PFSK-1 (cell line): ENCODE results near the gene RREB1.

Experiments used
- FOXP2 ChIP-seq: optimal IDR thresholded peaks from 2 replicates; pipeline ENCODE3; 2011; ENCODE audit warnings: borderline replicate concordance, control low read depth, inconsistent platforms; ENCODE audit not compliant: insufficient read depth; ENCODE audit errors: extremely low read length, extremely low read depth
- POLR2AphosphoS5 ChIP-seq: IDR thresholded peaks from 2 replicates; pipeline ENCODE4 v1.6.1; 2012; ENCODE audit warnings: low read depth, mild to moderate bottlenecking, control low read depth, low read length, moderate library complexity
- REST ChIP-seq, 2 experiments: IDR thresholded peaks; 2 replicates each; pipeline versions ENCODE4 v1.6.1 to v1.8.0; 2011 to 2012; ENCODE audit warnings: low read depth in 2 of 2, low read length in 2 of 2, control low read depth in 1 of 2, inconsistent platforms in 1 of 2, mild to moderate bottlenecking in 1 of 2, moderate library complexity in 1 of 2; ENCODE audit not compliant: insufficient read depth in 1 of 2
- SIN3A ChIP-seq: IDR thresholded peaks from 2 replicates; pipeline ENCODE4 v1.6.1; 2012; ENCODE audit warnings: mild to moderate bottlenecking, low read length, moderate library complexity, borderline replicate concordance; ENCODE audit not compliant: insufficient read depth
- TAF1 ChIP-seq: IDR thresholded peaks from 2 replicates; pipeline ENCODE4 v1.6.1; 2012; ENCODE audit warnings: low read length, control low read depth, borderline replicate concordance; ENCODE audit not compliant: insufficient read depth

GRCh38 chr6:7228662-7229375 is 121.1 kb downstream of the RREB1 start:
- TF ChIP-seq REST (IDR thresholded peaks at IDR 0.05; ENCODE audit: insufficient read depth in 1 of 2, low read depth in 2 of 2, low read length in 2 of 2) (no peak), SIN3A (no peak), POLR2AphosphoS5 (no peak), TAF1 (no peak), FOXP2 (no peak)
